DOHH2 (cell line): ENCODE data around the gene SGO2.

Experiments used
- H3F3A ChIP-seq: fragments of 200-600 bp; sonication (generic), shearing (Covaris generic); 2 replicates; pipeline ENCODE4 v1.6.0; 2016; ENCODE audit warnings: antibody characterized with exemption, mild to moderate bottlenecking; ENCODE audit not compliant: control insufficient read depth, insufficient read depth
- H3K27ac ChIP-seq: fragments of 200-600 bp; sonication (generic); 2 replicates; pipeline ENCODE4 v1.5.1; 2014; ENCODE audit warnings: low read depth, mild to moderate bottlenecking, low read length, moderate library complexity
- H3K27me3 ChIP-seq: fragments of 200-600 bp; sonication (generic); 2 replicates; pipeline ENCODE4 v1.6.1; 2014; ENCODE audit warnings: mild to moderate bottlenecking, low read length, mixed read lengths; ENCODE audit not compliant: control insufficient read depth
- H3K36me3 ChIP-seq: fragments of 200-600 bp; sonication (generic); 2 replicates; pipeline ENCODE4 v1.6.1; 2014; ENCODE audit warnings: mild to moderate bottlenecking, low read length, moderate library complexity, mixed read lengths; ENCODE audit not compliant: control insufficient read depth
- H3K4me1 ChIP-seq: fragments of 200-600 bp; sonication (generic); 2 replicates; pipeline ENCODE4 v1.6.1; 2014; ENCODE audit warnings: mild to moderate bottlenecking, low read length, mixed read lengths; ENCODE audit not compliant: control insufficient read depth
- H3K4me2 ChIP-seq: fragments of 200-600 bp; sonication (generic); 2 replicates; pipeline ENCODE4 v1.6.0; 2014; ENCODE audit warnings: mild to moderate bottlenecking, low read length, moderate library complexity
- H3K4me3 ChIP-seq: fragments of 200-600 bp; sonication (generic); 2 replicates; pipeline ENCODE4 v1.5.1; 2014; ENCODE audit warnings: mild to moderate bottlenecking, low read length, mixed read lengths
- H3K79me2 ChIP-seq: fragments of 200-600 bp; sonication (generic); 2 replicates; pipeline ENCODE4 v1.6.1; 2014; ENCODE audit warnings: mild to moderate bottlenecking, low read length, mixed read lengths; ENCODE audit not compliant: control insufficient read depth
- H3K9me2 ChIP-seq: fragments of 200-600 bp; sonication (generic); replicated peaks from 2 replicates; pipeline ENCODE4 v1.6.1; 2014; ENCODE audit warnings: mild to moderate bottlenecking, low read length, mixed read lengths; ENCODE audit not compliant: control insufficient read depth
- H3K9me3 ChIP-seq: fragments of 200-600 bp; sonication (generic); 2 replicates; pipeline ENCODE4 v1.6.1; 2014; ENCODE audit warnings: antibody characterized with exemption, low read length, mixed read lengths; ENCODE audit not compliant: control insufficient read depth, insufficient read depth
- H4K20me1 ChIP-seq: fragments of 200-600 bp; sonication (generic); 2 replicates; pipeline ENCODE4 v1.6.0; 2014; ENCODE audit warnings: low read depth, mild to moderate bottlenecking, antibody characterized with exemption, low read length, moderate library complexity; ENCODE audit not compliant: control insufficient read depth, insufficient read depth
- CTCF ChIP-seq: fragments of 200-600 bp; sonication (generic); IDR thresholded peaks from one replicate; pipeline ENCODE4 v1.5.1; 2014; ENCODE audit warnings: antibody characterized with exemption, mild to moderate bottlenecking, low read depth, low read length; ENCODE audit not compliant: poor library complexity, severe bottlenecking
- EZH2phosphoT487 ChIP-seq: fragments of 200-600 bp; sonication (generic); IDR thresholded peaks from 2 replicates; pipeline ENCODE4 v1.6.1; 2017; ENCODE audit warnings: borderline replicate concordance, mild to moderate bottlenecking, antibody characterized with exemption, low read length, moderate library complexity, mixed read lengths

The SGO2 gene

GRCh38 chr2:200620606-200621390 is 94.8 kb downstream of the SGO2 start:
- Histone ChIP-seq H3K36me3 (no peaks in the 10 kb centered on the region), H3K4me1 (no peaks in the 10 kb centered on the region), H3K27ac (no peak overlapping the region), H3K79me2 (no peaks in the 10 kb centered on the region), H3K9me2 (no peaks in the 10 kb centered on the region), H4K20me1 (no peaks in the 10 kb centered on the region), H3K27me3 (peaks cover 4% of the 10 kb centered on the region; the same call in 1 of the 2 replicates), H3K4me3 (no peak overlapping the region), H3K4me2 (no peak overlapping the region), H3F3A (no peaks in the 10 kb centered on the region), H3K9me3 (no peaks in the 10 kb centered on the region)
- TF ChIP-seq EZH2phosphoT487: no peak
- TF ChIP-seq CTCF: no peak

GRCh38 chr2:200622106-200622505 is 96.1 kb downstream of the SGO2 start:
- Histone ChIP-seq H3K27me3 (peaks cover under 1% of the 10 kb centered on the region; the same call in 1 of the 2 replicates), H3K4me2 (no peak overlapping the region), H3K79me2 (no peaks in the 10 kb centered on the region), H3K9me3 (no peaks in the 10 kb centered on the region), H3F3A (no peaks in the 10 kb centered on the region), H3K9me2 (no peaks in the 10 kb centered on the region), H3K4me3 (no peak overlapping the region), H3K36me3 (no peaks in the 10 kb centered on the region), H3K27ac (no peak overlapping the region), H4K20me1 (no peaks in the 10 kb centered on the region), H3K4me1 (no peaks in the 10 kb centered on the region)
- no peak for TF ChIP-seq CTCF
- TF ChIP-seq EZH2phosphoT487: no peak

GRCh38 chr2:200624026-200624425 is 98.0 kb downstream of the SGO2 start:
- H3K4me2 ChIP-seq: no peak overlapping the region
- no peaks in the 10 kb centered on the region for H3K9me3 ChIP-seq
- H4K20me1 ChIP-seq: no peaks in the 10 kb centered on the region
- H3K27me3 ChIP-seq: peaks cover 6% of the 10 kb centered on the region
- no peaks in the 10 kb centered on the region for H3K4me1 ChIP-seq
- H3K27ac ChIP-seq: no peak overlapping the region
- no peak overlapping the region for H3K4me3 ChIP-seq
- TF ChIP-seq CTCF: no peak
- no peak for TF ChIP-seq EZH2phosphoT487
- H3K79me2 ChIP-seq: no peaks in the 10 kb centered on the region
- no peaks in the 10 kb centered on the region for H3F3A ChIP-seq
- no peaks in the 10 kb centered on the region for H3K36me3 ChIP-seq
- H3K9me2 ChIP-seq: no peaks in the 10 kb centered on the region
